ENCODE data around the gene CDYL2. TPM values are rescaled to one million over a fixed set of nuclear protein-coding genes. Genes with fewer than 3 reads are reported as not detected.

The CDYL2 gene
- polyA plus RNA-seq, 4 donors: 7.1 to 8.0 (median 7.3) TPM

- no peak for DNase-seq (ENCODE audit: low read depth in 4 of 4, low spot score in 3 of 4)
Measured at GRCh38 chr16:80711406-80711805, 93.0 kb downstream of the CDYL2 start.

- no peak for DNase-seq (ENCODE audit: low read depth in 4 of 4, low spot score in 3 of 4)
Measured at GRCh38 chr16:80710918-80711317, 93.5 kb downstream of the CDYL2 start.

- DNase-seq (ENCODE audit: low read depth in 4 of 4, low spot score in 3 of 4): no peak
Measured at GRCh38 chr16:80708823-80709222, 95.6 kb downstream of the CDYL2 start.

GRCh38 chr16:80707686-80708085 is 96.7 kb downstream of the CDYL2 start:
- DNase-seq (ENCODE audit: low read depth in 4 of 4, low spot score in 3 of 4): no peak

GRCh38 chr16:80705596-80705995 is 98.8 kb downstream of the CDYL2 start:
- DNase-seq (ENCODE audit: low read depth in 4 of 4, low spot score in 3 of 4): no peak

GRCh38 chr16:80704751-80705505 is 99.5 kb downstream of the CDYL2 start:
- DNase-seq (ENCODE audit: low read depth in 4 of 4, low spot score in 3 of 4): no peak

- DNase-seq (ENCODE audit: low read depth in 4 of 4, low spot score in 3 of 4): no peak
Measured at GRCh38 chr16:80703131-80704071, 101.0 kb downstream of the CDYL2 start.

- DNase-seq (ENCODE audit: low read depth in 4 of 4, low spot score in 3 of 4): no peak
Measured at GRCh38 chr16:80702696-80703095, 101.7 kb downstream of the CDYL2 start.

GRCh38 chr16:80700558-80700957 is 103.8 kb downstream of the CDYL2 start:
- no peak for DNase-seq (ENCODE audit: low read depth in 4 of 4, low spot score in 3 of 4)

- DNase-seq (ENCODE audit: low read depth in 4 of 4, low spot score in 3 of 4): no peak
Measured at GRCh38 chr16:80695020-80695419, 109.4 kb downstream of the CDYL2 start.

- DNase-seq (ENCODE audit: low read depth in 4 of 4, low spot score in 3 of 4): no peak
Measured at GRCh38 chr16:80693553-80693952, 110.8 kb downstream of the CDYL2 start.

- no peak for DNase-seq (ENCODE audit: low read depth in 4 of 4, low spot score in 3 of 4)
Measured at GRCh38 chr16:80692270-80692669, 112.1 kb downstream of the CDYL2 start.

- DNase-seq (ENCODE audit: low read depth in 4 of 4, low spot score in 3 of 4): no peak
Measured at GRCh38 chr16:80691111-80691741, 113.2 kb downstream of the CDYL2 start.

GRCh38 chr16:80689487-80689886 is 114.9 kb downstream of the CDYL2 start:
- no peak for DNase-seq (ENCODE audit: low read depth in 4 of 4, low spot score in 3 of 4)

GRCh38 chr16:80687606-80688005 is 116.8 kb downstream of the CDYL2 start:
- no peak for DNase-seq (ENCODE audit: low read depth in 4 of 4, low spot score in 3 of 4)

GRCh38 chr16:80684906-80685305 is 119.5 kb downstream of the CDYL2 start:
- DNase-seq (ENCODE audit: low read depth in 4 of 4, low spot score in 3 of 4): no peak

GRCh38 chr16:80684136-80684765 is 120.1 kb downstream of the CDYL2 start:
- DNase-seq (ENCODE audit: low read depth in 4 of 4, low spot score in 3 of 4): no peak

GRCh38 chr16:80683646-80684045 is 120.8 kb downstream of the CDYL2 start:
- no peak for DNase-seq (ENCODE audit: low read depth in 4 of 4, low spot score in 3 of 4)

GRCh38 chr16:80682421-80683070 is 121.9 kb downstream of the CDYL2 start:
- no peak for DNase-seq (ENCODE audit: low read depth in 4 of 4, low spot score in 3 of 4)

GRCh38 chr16:80681436-80681835 is 123.0 kb downstream of the CDYL2 start:
- no peak for DNase-seq (ENCODE audit: low read depth in 4 of 4, low spot score in 3 of 4)

Measured in right renal pelvis (tissue), 4 donors.